Astrocyte of the cerebellum (primary cell): Measurements from ENCODE around the gene CAMTA1.

Experiments
- DNase-seq: peaks from one replicate; pipeline ENCODE4 v3.0.0-alpha.2; 2011; ENCODE audit warnings: low read depth
- H3K4me3 ChIP-seq: 2 replicates; pipeline ENCODE4 v1.5.1; 2011; ENCODE audit warnings: mild to moderate bottlenecking, low read depth, low read length, moderate library complexity
- in situ Hi-C: cut with HindIII; loops from 2 replicates; pipeline ENCODE4 v1.10.0; 2017; ENCODE audit warnings: low sequenced_read_pairs
- TF ChIP-seq, protein P1 (sequence below): IDR thresholded peaks from 2 replicates; pipeline ENCODE4 v1.5.1; 2012; ENCODE audit warnings: low read length, low read depth, moderate library complexity, mild to moderate bottlenecking; ENCODE audit errors: missing control alignments

The CAMTA1 gene

DNA sequence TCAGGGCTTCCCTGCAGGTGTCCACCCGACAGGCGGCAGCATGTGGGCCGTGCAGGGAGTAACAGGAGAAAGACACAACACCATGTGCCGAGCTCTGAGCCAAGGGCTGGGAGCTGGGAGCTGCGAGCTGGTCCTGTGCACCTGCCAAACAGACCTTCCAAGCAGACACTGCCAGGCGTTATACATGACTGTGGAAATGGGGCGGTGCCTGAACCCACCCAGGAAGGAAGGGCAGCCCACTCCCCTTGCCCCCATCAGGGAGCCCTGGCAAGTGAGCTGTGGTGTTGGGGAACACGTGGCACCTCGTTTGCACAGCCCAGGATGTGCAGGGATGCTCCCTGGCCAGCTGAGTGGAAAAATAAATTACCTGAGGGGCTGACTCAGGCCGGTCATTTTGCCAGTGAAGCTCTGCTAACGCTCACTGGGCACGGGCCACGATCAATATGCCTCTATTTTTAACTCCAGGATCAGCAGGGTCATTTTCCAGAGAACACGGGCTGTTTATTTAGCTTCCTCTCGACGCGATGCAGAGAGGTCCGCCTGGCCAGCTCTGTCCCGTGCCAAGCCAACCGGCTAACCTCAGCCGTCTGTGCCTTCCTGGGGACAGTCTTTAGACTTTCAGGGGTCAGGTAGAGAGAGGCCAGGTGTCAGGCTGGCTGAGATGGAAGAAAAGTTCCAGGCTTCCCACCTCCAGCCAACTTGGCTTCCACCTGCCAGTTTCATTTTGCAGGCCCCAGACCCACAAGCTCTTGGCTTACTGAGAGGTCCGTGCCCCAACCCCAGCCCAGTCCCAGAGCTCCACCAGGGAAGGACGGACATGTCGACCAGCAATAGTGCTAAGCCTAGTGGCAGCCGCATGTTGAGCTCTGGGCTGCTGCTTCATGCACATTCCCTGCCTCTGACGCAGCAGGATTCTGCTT, 789.1 kb downstream of the CAMTA1 start:
- no peak for DNase-seq

DNA sequence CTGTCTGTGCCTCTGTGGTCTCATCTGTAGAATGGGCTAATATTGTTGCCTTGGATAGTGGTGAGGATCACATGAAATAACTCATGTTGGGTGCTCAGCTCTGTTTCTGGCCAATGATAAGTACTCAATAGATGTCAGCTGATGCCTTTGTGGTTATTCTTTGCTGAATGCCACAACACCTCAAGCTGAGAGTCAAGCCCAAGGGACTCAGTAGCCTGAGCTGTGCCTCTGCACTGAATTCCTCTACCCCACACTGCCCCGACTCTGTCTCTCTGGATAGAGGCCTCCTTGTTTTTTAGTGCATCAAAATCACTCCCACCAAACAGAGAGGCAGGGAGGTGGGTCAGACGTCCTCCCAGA, 789.8 kb downstream of the CAMTA1 start:
- DNase-seq, result no peak
- TF ChIP-seq, protein P1, sequence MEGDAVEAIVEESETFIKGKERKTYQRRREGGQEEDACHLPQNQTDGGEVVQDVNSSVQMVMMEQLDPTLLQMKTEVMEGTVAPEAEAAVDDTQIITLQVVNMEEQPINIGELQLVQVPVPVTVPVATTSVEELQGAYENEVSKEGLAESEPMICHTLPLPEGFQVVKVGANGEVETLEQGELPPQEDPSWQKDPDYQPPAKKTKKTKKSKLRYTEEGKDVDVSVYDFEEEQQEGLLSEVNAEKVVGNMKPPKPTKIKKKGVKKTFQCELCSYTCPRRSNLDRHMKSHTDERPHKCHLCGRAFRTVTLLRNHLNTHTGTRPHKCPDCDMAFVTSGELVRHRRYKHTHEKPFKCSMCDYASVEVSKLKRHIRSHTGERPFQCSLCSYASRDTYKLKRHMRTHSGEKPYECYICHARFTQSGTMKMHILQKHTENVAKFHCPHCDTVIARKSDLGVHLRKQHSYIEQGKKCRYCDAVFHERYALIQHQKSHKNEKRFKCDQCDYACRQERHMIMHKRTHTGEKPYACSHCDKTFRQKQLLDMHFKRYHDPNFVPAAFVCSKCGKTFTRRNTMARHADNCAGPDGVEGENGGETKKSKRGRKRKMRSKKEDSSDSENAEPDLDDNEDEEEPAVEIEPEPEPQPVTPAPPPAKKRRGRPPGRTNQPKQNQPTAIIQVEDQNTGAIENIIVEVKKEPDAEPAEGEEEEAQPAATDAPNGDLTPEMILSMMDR, result no peak
- in situ Hi-C loops, result no loop called here
- H3K4me3 ChIP-seq, result no peak overlapping the region

More for the DNA sequence above, 789.1 kb downstream of the CAMTA1 start:
- TF ChIP-seq, protein P1, result no peak
- no peak overlapping the region for H3K4me3 ChIP-seq
- in situ Hi-C loops, result no loop called here

DNA sequence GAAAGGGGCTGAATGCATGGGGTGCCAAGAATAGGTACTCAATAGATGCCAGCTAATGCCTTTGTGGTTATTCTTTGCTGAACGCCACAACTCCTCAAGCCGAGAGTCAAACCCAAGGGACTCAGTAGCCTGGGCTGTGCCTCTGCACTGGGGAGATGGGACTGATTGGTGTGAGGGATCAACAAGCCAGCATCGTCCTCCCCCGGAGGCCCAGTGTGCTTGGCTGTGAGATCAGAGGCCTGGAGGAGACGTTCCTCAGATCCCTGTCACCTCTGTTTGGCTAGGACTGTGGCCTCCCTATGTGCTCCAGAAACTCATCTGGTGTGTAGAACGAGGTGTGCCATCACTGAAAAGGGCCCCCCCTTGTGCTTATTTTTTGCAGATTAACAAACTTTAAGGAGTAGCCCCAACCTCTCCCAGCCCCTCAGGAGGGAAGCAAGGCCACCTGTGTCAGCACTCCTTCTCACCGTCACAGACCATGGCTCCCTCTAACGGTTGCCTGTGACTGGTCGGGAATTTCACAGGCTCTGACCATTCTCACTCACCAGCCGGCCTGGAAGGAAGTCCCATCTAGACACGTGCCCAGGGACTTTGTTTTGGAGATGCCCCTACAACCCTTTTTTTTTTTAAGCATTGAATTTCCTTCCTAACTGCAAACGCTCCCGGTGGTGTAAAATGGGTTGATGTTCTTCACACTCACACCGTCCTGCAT, 791.8 kb downstream of the CAMTA1 start:
- in situ Hi-C loops, result no loop called here
- TF ChIP-seq, protein P1, result peak; percentile 40
- no peak overlapping the region for H3K4me3 ChIP-seq
- no peak for DNase-seq

DNA sequence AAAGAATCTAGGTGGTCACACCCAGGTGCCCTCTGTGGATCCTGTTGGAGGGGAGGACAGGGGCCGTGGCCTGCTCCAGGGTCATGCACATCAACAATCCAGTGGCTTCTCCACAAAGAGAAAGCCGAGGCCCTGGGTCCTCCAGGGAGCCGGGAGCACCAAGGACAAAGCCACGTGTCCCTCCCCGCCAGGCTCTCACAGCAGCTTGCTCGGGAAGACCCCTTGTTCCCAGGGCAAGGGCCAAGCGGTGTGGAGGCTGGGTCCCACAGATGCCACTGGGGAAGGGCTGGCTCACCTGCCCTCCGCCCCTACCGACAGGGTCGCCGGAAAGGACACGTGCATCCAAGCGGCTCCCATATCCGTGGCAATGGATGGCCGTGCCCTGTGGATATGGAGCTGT, 793.0 kb downstream of the CAMTA1 start:
- TF ChIP-seq, protein P1, result no peak
- in situ Hi-C loops, result no loop called here
- DNase-seq, result no peak
- no peak overlapping the region for H3K4me3 ChIP-seq

DNA sequence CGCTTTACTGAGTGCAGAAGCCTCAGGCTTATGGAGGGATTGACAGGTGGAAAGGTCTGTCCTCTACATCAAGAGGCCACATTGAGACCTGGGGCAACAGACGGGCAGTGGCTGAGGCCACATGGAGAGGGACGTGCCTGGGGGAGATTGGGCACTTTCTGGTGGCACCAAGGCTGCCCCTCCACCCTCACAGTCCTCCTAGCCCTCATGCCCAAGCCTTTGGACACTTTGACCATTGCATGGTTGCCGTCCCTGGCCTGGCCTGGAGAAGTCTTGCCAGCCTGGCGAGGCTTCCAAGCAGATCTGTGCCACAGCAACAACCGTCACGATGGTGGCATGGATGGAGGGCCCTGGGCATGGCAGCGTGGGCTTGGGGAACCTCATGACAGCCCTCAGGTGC, 793.8 kb downstream of the CAMTA1 start:
- no peak overlapping the region for H3K4me3 ChIP-seq
- in situ Hi-C loops, result no loop called here
- TF ChIP-seq, protein P1, result no peak
- no peak for DNase-seq

DNA sequence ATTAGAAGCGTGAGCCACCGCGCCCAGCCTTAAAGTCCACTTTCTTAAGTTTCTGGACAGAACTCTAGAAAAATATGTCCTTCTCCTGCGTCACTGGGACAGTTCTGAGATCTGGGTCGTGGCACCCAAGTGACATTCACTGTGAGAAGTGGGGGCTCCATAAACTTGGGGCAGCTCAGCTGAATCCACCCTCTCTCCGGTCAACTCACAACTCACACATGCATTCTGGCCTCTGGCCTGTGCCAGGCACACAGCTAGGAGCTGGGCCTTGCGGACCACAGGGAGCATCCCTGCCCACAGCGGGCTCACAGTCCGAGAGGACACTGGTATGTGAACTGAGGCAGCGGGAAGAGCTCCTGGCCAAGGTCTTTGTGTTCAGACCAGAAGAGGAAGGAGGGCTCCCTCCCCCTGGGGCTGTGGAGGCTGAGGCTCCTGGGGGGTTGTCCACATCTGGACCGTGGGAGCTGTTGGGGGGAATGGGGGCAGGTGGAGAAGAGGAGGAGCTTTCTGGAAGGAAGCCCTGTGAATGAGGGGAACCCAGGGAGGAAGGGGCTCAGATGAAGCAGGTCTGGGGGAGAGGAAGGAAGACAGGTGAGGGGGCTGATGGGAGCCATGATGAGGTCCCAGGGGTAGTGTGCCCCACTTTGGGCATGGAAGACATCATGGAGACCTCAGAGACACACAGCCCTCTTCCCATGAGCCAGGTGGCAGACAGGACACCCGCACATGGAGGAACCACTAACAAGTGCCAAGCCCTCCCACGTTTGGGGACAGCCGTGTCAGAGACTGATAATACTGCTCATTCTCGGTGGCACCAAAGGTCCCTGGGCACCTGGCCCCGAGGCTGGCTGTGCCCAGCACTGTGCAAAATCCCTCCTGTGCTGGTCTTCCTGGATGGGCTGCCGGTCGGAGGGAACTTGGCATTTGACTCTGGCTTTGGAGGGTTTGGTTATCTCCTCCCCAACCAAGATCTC, 794.9 kb downstream of the CAMTA1 start:
- DNase-seq, result no peak
- in situ Hi-C loops, result no loop called here
- H3K4me3 ChIP-seq, result no peak overlapping the region
- TF ChIP-seq, protein P1, result no peak
